Subcutaneous abdominal adipose tissue (tissue), 5 donors: ENCODE measurements around the gene SOX13.
A peak's percentile ranks its signal among the peaks of the same experiment; 100 is the strongest.
"Not testable (repeated sequence)": the region's sequence is repeated elsewhere in the genome, so short reads cannot be mapped to it uniquely, and the experiment has no call there.

ENCODE experiments used
- H3K27ac ChIP-seq: one replicate; pipeline ENCODE4 v1.7.0; 2013; ENCODE audit warnings: low read depth, mild to moderate bottlenecking, inconsistent platforms, low read length, moderate library complexity
- H3K27me3 ChIP-seq, 5 donors: one replicate each; pipeline ENCODE4 v1.7.0; 2013; ENCODE audit warnings: low read length in 5 of 5, inconsistent platforms in 1 of 5; ENCODE audit not compliant: control insufficient read depth in 5 of 5, insufficient read depth in 4 of 5
- H3K36me3 ChIP-seq, 5 donors: one replicate each; pipeline ENCODE4 v1.7.0; 2013; ENCODE audit warnings: low read length in 5 of 5; ENCODE audit not compliant: control insufficient read depth in 5 of 5, insufficient read depth in 5 of 5
- H3K4me1 ChIP-seq, 5 donors: one replicate each; pipeline ENCODE4 v1.7.0; 2013; ENCODE audit warnings: low read length in 5 of 5, mild to moderate bottlenecking in 3 of 5, moderate library complexity in 1 of 5; ENCODE audit not compliant: control insufficient read depth in 5 of 5, insufficient read depth in 5 of 5
- H3K4me3 ChIP-seq, 5 donors: one replicate each; pipeline ENCODE4 v1.7.0; 2013; ENCODE audit warnings: low read length in 5 of 5, low read depth in 1 of 5
- H3K9ac ChIP-seq, 5 donors: one replicate each; pipeline ENCODE4 v1.7.0; 2013; ENCODE audit warnings: low read length in 5 of 5, mild to moderate bottlenecking in 4 of 5, moderate library complexity in 3 of 5
- H3K9me3 ChIP-seq, 5 donors: one replicate each; pipeline ENCODE4 v1.7.0; 2013; ENCODE audit warnings: low read length in 5 of 5; ENCODE audit not compliant: control insufficient read depth in 5 of 5
- donor health status: healthy.
- donor health status: healthy.
- donor health status: healthy.
- donor health status: healthy.
- donor health status: healthy.

SOX13 gene

DNA sequence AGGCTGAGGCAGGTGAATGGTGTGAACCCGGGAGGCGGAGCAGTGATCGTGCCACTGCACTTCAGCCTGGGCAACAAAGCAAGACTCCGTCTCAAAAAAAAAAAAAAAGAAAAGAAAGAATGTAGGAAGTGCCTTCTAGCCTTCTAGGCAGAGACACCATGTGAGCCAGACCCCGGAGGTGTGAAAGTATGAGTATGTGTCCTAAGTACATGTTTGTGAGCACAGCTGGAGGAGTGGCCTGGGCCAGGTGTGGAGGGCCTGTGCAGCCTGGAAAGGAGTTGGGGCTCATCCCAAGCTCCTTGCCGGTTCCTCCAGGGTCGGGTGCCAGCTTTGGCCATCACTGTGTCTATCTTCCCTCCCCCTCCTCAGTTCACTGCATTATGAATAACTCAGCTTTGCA lies 13.0 kb downstream of the SOX13 start:
- Histone ChIP-seq H3K4me1 (peaks cover 18 to 77% (median 52%) of the 10 kb centered on the region in 5 donors), H3K9me3 (no peaks in the 10 kb centered on the region), H3K4me3 (no peak overlapping the region), H3K36me3 (no peaks in the 10 kb centered on the region), H3K27ac (no peak overlapping the region), H3K27me3 (no peaks in the 10 kb centered on the region), H3K9ac (no peak overlapping the region)

DNA sequence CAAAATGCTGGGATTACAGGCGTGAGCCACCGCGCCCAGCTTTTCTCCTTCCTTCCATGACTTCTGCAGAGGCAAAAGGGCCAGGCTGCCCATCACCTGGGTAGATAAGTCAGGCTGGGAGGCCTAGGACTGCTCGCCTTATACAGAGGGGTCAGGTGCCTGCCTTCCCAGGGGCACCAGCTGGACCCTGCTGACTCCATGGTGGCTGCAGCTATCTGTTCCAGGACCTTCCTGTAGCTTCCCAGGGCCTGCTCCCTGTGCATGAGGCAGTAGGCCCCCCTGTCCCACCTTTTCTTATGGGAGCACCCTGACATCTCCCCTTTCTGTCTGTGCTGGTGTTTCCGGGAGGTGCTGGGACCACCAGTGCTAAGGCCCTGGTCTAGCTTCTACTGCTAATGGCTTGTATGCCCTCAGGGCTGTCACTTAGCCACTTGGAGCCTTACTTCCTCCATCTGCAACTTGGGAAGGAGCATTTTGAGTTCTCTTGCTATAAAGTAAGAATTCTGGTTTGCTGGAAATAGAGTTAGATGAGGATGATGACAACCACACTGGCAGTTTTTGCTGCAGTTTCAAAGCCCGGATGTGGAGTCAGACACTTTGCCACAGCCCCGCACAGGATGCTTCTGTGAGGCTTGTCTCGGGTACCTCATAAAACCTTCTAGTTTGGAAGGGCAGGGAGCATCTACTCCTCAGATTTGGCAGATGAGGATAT lies 14.4 kb downstream of the SOX13 start:
- H3K27me3 ChIP-seq: no peaks in the 10 kb centered on the region
- H3K36me3 ChIP-seq: no peaks in the 10 kb centered on the region
- H3K9ac ChIP-seq: peak overlapping the region in 3 of 5 donors; percentile 4 to 40 (median 11)
- H3K4me1 ChIP-seq: peaks cover 24 to 78% (median 49%) of the 10 kb centered on the region in 5 donors
- peak overlapping the region in 1 of 5 donors; percentile 2 for H3K4me3 ChIP-seq
- peak overlapping the region; percentile 81 for H3K27ac ChIP-seq
- no peaks in the 10 kb centered on the region for H3K9me3 ChIP-seq

DNA sequence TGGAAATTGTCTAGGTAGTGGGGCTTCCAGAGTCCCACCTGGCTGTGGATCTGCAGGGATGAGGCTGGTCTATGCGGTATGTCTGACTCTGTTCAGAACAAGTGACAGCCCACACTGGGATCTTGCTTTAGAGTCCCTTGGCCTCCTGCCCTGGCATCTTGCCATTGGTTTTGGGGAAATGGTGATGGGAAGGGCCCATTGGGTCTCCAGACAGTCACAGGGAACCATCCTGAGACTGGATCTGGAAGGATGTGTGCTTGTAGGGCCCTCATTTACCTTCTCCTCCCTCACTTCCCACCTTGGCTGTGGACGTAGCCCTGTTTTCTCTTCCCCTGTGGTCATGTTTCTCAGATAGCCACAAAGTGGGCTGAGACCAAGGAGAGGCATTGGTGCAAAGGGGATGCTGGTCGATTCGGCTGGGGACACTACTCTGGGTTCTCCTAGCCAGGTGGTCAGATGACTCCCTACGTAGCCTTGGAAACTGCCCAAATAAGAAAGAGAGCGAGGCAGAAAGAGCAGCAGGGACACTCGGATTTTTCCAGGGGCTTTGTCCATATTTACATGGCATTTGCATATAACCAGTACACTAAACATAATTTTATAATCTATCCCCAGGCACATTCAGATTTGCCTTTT lies 15.1 kb downstream of the SOX13 start:
- H3K9me3 ChIP-seq: no peaks in the 10 kb centered on the region
- H3K4me3 ChIP-seq: peak overlapping the region in 3 of 5 donors; percentile 1 to 19 (median 6)
- no peaks in the 10 kb centered on the region for H3K36me3 ChIP-seq
- H3K27ac ChIP-seq: peak overlapping the region; percentile 81
- H3K4me1 ChIP-seq: peaks cover 24 to 78% (median 48%) of the 10 kb centered on the region in 5 donors
- no peaks in the 10 kb centered on the region for H3K27me3 ChIP-seq
- H3K9ac ChIP-seq: peak overlapping the region in 3 of 5 donors; percentile 4 to 54 (median 40)

DNA sequence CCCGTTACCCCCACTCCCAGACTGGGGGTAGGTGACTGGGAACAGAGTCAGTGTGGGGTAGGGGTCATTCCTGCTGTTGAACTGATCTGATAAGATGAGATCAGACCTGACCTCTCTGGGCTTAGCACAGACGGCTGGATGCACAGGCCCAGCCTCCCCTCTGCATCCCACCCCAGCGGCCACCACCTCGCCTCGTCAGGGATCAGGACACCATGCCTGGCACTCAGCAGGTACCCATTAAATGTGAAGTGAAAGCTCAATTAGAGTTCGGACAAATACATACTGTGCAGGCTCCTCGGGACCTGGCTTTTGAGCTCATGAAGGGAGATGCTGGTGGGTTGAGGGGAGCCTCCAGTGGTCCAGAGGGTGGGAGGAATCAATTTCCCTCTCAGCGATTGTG lies 15.7 kb downstream of the SOX13 start:
- Histone ChIP-seq H3K4me3 (peak overlapping the region in 3 of 5 donors; percentile 1 to 19 (median 4)), H3K27ac (peak overlapping the region; percentile 81), H3K4me1 (peaks cover 24 to 78% (median 48%) of the 10 kb centered on the region in 5 donors)

DNA sequence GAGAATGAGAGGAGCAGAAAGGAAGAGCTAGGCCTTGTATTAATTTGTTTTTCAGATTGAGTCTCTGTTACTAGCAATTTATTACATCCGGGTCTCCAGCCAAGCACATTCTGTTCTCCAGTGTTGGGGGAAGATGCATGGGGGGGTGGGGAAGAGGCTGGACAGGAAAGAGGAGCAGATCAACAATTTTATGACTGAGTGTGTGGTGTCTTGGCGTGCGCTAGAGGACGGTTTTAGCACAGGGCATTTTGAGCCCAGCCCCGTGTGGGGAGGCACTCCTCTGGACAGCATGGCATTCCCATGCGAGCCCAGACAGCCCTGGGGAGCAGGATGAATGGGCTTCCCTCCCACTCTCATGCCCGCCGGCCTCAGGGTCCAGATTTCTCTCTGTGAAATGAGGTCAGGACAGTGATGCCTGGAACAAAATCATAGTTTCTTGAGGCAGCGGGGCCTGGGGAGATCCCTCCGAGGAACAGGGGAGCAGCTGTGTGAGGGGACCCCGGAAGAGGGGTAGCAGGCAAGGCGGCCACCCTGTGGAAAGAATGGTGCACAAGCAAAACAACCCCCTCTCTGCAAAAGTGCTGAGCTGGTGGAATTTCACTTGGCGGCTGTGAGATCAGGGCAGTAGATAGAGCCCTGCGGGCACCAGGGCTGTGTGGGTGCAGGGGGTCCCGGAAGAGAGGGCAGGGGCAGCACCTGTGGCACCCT lies 16.3 kb downstream of the SOX13 start:
- H3K4me1 ChIP-seq: peaks cover 25 to 77% (median 46%) of the 10 kb centered on the region in 5 donors
- H3K9ac ChIP-seq: peak overlapping the region in 3 of 5 donors; percentile 11 to 40 (median 34)
- H3K27me3 ChIP-seq: no peaks in the 10 kb centered on the region
- H3K27ac ChIP-seq: peak overlapping the region; percentile 81
- peak overlapping the region in 1 of 5 donors; percentile 1 for H3K4me3 ChIP-seq
- H3K36me3 ChIP-seq: no peaks in the 10 kb centered on the region
- H3K9me3 ChIP-seq: no peaks in the 10 kb centered on the region

More for the DNA sequence above, 15.7 kb downstream of the SOX13 start:
- H3K27me3 ChIP-seq: no peaks in the 10 kb centered on the region
- H3K36me3 ChIP-seq: no peaks in the 10 kb centered on the region
- H3K9me3 ChIP-seq: no peaks in the 10 kb centered on the region
- peak overlapping the region in 3 of 5 donors; percentile 34 to 54 (median 40) for H3K9ac ChIP-seq

DNA sequence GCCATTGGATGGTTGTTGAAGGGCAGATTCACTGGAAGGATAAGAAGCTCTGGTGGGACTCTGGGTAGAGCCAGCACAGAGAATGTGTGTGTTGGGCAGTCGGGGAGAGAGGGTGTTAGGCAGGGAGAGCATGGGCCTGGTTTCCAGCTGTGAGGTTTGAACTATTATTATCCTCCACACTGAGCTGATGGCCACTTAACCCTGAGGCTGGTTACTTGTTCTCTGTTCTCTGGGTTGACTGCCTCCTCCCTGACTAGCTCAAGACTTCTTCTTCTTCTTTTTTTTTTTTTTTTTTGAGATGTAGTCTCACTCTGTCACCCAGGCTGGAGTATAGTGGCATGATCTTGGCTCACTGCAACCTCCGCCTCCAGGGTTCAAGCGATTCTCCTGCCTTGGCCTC lies 17.2 kb downstream of the SOX13 start:
- Histone ChIP-seq H3K4me1 (peaks cover 27 to 77% (median 44%) of the 10 kb centered on the region in 5 donors), H3K27ac (peak overlapping the region; percentile 81)
- H3K4me3 ChIP-seq, H3K36me3 ChIP-seq, H3K9ac ChIP-seq, H3K9me3 ChIP-seq, H3K27me3 ChIP-seq: not testable (repeated sequence)

DNA sequence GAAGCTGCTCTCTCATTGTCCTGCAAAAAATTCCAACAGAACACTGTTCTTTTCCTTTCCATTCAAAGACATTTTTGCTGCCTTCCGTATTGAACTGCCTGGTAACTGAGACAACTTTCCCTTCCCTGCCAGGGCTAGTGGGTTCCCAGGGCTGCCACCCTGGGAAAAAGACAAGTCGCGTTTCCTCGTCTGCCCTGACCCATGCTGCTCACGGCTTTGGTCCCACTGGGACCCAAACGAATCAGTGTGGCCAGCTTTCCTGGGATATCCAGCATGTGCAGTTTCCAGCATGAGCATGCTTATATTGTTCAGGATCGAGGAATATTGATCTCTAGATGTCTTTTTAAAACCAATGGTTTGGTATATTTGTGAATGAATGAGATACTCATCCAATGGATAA lies 18.2 kb downstream of the SOX13 start:
- Histone ChIP-seq H3K9me3 (no peaks in the 10 kb centered on the region), H3K9ac (peak overlapping the region in 2 of 5 donors; percentile 28 to 35), H3K27me3 (no peaks in the 10 kb centered on the region), H3K4me1 (peaks cover 27 to 81% (median 44%) of the 10 kb centered on the region in 5 donors), H3K4me3 (no peak overlapping the region), H3K36me3 (no peaks in the 10 kb centered on the region), H3K27ac (no peak overlapping the region)

DNA sequence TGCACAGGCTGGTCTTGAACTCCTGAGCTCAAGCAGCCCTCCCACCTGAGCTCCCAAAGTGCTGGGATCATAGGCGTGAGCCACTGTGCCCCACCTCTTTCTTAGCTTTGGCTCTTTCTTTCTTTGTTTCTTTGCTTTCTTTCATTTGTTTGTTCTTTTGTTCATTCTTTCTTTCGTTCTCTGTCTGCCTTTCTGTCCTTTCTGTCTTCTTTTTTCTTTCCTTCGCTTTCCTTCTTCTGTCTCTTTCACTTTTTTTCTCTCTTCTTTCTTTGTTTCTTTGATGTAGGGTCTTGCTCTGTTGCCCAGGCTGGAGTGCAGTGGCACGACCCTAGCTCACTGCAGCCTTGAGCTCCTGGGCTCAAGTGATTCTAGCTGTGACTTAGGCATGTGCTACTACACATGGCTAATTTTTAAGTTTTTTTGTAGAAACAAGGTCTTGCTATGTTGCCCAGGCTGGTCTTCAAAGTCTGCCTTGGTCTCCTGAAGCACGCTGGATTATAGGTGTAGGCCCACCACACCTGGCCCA lies 18.9 kb downstream of the SOX13 start:
- Histone ChIP-seq H3K36me3 (no peaks in the 10 kb centered on the region), H3K9ac (no peak overlapping the region), H3K27me3 (no peaks in the 10 kb centered on the region), H3K27ac (no peak overlapping the region), H3K4me3 (no peak overlapping the region), H3K4me1 (peaks cover 27 to 78% (median 44%) of the 10 kb centered on the region in 5 donors), H3K9me3 (no peaks in the 10 kb centered on the region)

DNA sequence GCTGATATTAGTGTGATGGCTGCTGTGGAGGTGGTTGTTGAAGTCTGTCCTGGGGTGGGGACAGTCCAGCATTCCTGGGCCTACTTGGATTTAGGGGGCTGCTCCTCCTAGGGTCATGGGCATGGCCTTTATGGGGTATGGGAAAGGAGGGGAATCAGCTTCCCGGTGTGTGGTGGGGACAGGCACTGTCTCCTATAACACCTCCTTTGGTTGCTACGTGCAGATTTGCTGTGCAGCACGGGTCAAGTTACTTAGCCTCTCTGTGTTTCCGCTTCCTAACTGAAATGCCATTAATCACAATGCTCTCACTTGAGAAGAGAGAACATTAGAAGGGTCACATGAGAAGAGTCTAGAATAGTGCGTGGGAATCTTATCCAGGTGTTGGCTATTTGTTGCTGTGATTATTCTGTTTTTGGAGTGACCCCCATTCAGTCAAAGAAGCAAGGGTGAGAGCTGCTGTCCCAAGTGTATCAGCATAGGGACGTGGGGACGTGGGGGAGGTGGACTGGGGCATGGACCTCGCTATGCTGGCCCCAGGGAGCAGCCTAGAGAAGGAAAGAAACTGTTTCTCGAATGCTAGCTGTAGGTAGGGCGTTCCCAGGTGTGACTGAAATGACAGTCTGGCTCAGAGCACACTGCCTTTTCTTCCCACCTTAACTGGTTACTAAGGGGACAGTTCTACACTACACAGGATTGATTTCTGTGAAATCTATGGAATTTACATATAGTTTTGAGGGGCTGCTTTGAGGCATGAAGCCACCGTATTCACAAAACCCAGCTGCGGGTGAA lies 19.9 kb downstream of the SOX13 start:
- H3K36me3 ChIP-seq: no peaks in the 10 kb centered on the region

More for the DNA sequence above, 19.9 kb downstream of the SOX13 start:
- Histone ChIP-seq H3K9me3 (no peaks in the 10 kb centered on the region), H3K9ac (no peak overlapping the region), H3K4me3 (no peak overlapping the region), H3K27me3 (no peaks in the 10 kb centered on the region), H3K27ac (no peak overlapping the region), H3K4me1 (peaks cover 20 to 68% (median 36%) of the 10 kb centered on the region in 5 donors)
